A549 (cell line): ENCODE measurements around the gene NELFB. TPM values are rescaled to one million over a fixed set of nuclear protein-coding genes. Genes with fewer than 3 reads are reported as not detected.
A peak's percentile ranks its signal among the peaks of the same experiment; 100 is the strongest.

ENCODE experiments used
- ATAC-seq, 2 experiments: fragments of 200-7000 bp in 1 of 2; fragments of >200 bp in 1 of 2; cut with Nextera tagmentation in 1 of 2; cut with Tn5 transposase in 1 of 2; 3 replicates each; pipeline versions ENCODE4 v1.8.0 to v1.9.1; 2018 to 2020; ENCODE audit warnings: mild to moderate bottlenecking in 1 of 2, moderate library complexity in 1 of 2
- CTCF ChIA-PET: fragments of 300-600 bp; sonication (Branson Sonifier 250); formaldehyde crosslinking; extraction: SDS; loops from one replicate; lab custom pipeline; 2021; ENCODE audit warnings: antibody characterized with exemption, inconsistent platforms; lab: Yijun Ruan, JAX
- POLR2A ChIA-PET: fragments of 350-600 bp; formaldehyde crosslinking; extraction: SDS; loops from one replicate; lab custom pipeline; 2021; ENCODE audit warnings: antibody characterized with exemption, inconsistent platforms; lab: Yijun Ruan, JAX
- DNase-seq, 2 experiments: peaks; one replicate each; pipeline versions ENCODE4 v3.0.0 to v3.0.0-alpha.2; 2011 to 2016; ENCODE audit warnings: low read depth in 1 of 2, low spot score in 1 of 2
- FAIRE-seq: peaks from 2 replicates; lab custom pipeline; 2011; peaks lifted over from hg19 to GRCh38; lab: Jason Lieb, UNC
- H3K27ac ChIP-seq, 2 experiments: fragments of >200 bp; sonication (Bioruptor Twin); formaldehyde crosslinking; 3 replicates each; pipeline ENCODE4 v1.5.1; 2016 to 2017
- H3K4me1 ChIP-seq: fragments of >200 bp; sonication (Bioruptor Twin); formaldehyde crosslinking; 3 replicates; pipeline ENCODE4 v1.6.1; 2016
- H3K4me2 ChIP-seq: fragments of >200 bp; sonication (Bioruptor Twin); formaldehyde crosslinking; 3 replicates; pipeline ENCODE4 v1.6.1; 2016
- H3K4me3 ChIP-seq: fragments of >200 bp; sonication (Bioruptor Twin); formaldehyde crosslinking; 3 replicates; pipeline ENCODE4 v1.5.1; 2016
- H3K9me3 ChIP-seq: fragments of >200 bp; sonication (Bioruptor Twin); formaldehyde crosslinking; 3 replicates; pipeline ENCODE4 v1.6.1; 2016
- CBX8 ChIP-seq: fragments of 200-600 bp; sonication (generic); IDR thresholded peaks from 2 replicates; pipeline ENCODE4 v1.6.1; 2016
- CEBPB ChIP-seq, 2 experiments: fragments of >200 bp in 1 of 2; sonication (Bioruptor Twin) in 1 of 2; formaldehyde crosslinking in 1 of 2; IDR thresholded peaks; 2 replicates each; pipeline ENCODE4 v1.6.1; 2012 to 2016
- CHD4 ChIP-seq: fragments of 200-600 bp; sonication (generic); IDR thresholded peaks from 2 replicates; pipeline ENCODE4 v1.6.1; 2016; ENCODE audit warnings: antibody characterized with exemption, mild to moderate bottlenecking, borderline replicate concordance
- CTCF ChIP-seq: fragments of >200 bp; sonication (Bioruptor Twin); formaldehyde crosslinking; IDR thresholded peaks from 3 replicates; pipeline ENCODE4 v1.5.1; 2016
- GATA3 ChIP-seq: IDR thresholded peaks from 2 replicates; pipeline ENCODE4 v1.6.1; 2012; ENCODE audit warnings: borderline replicate concordance
- HOXA7 ChIP-seq: fragments of 250-450 bp; sonication (Bioruptor Pico); IDR thresholded peaks from 2 replicates; pipeline ENCODE4 v1.5.0; 2020; ENCODE audit warnings: mild to moderate bottlenecking, moderate library complexity
- JUN ChIP-seq, 2 experiments: fragments of >200 bp; sonication (Bioruptor Twin); formaldehyde crosslinking; IDR thresholded peaks; 2 replicates in 1 of 2; 3 replicates in 1 of 2; pipeline ENCODE4 v1.6.1; 2016 to 2017
- NPAS2 ChIP-seq: fragments of 250-450 bp; sonication (Bioruptor Pico); IDR thresholded peaks from 2 replicates; pipeline ENCODE4 v1.8.0; 2022; ENCODE audit warnings: mild to moderate bottlenecking, moderate library complexity, borderline replicate concordance
- NR3C1 ChIP-seq: fragments of >200 bp; sonication (Bioruptor Twin); formaldehyde crosslinking; IDR thresholded peaks from 3 replicates; pipeline ENCODE4 v1.6.1; 2017
- RCOR1 ChIP-seq: fragments of 150-350 bp; IDR thresholded peaks from 2 replicates; pipeline ENCODE4 v1.6.1; 2014; ENCODE audit warnings: antibody characterized with exemption, low read length, low read depth
- RFX5 ChIP-seq: fragments of 450-650 bp; IDR thresholded peaks from 2 replicates; pipeline ENCODE4 v1.7.1; 2014; ENCODE audit warnings: antibody characterized with exemption, mild to moderate bottlenecking, moderate library complexity
- RNF2 ChIP-seq: fragments of 200-600 bp; sonication (generic); IDR thresholded peaks from 2 replicates; pipeline ENCODE4 v1.6.1; 2016; ENCODE audit warnings: low read depth, mild to moderate bottlenecking, antibody characterized with exemption, moderate library complexity, borderline replicate concordance
- SMC3 ChIP-seq: fragments of >200 bp; sonication (Bioruptor Twin); formaldehyde crosslinking; IDR thresholded peaks from 3 replicates; pipeline ENCODE4 v1.6.1; 2018; ENCODE audit warnings: inconsistent platforms
- ZSCAN20 ChIP-seq: fragments of 250-450 bp; sonication (Bioruptor Pico); IDR thresholded peaks from 2 replicates; pipeline ENCODE4 v1.8.0; 2022; ENCODE audit warnings: mild to moderate bottlenecking, moderate library complexity
- WGBS: methylation state at CpG from one replicate; pipeline ENCODE4 v1.1.6; 2017; ENCODE audit errors: missing lambda C conversion rate; 5-methylcytosine and 5-hydroxymethylcytosine counted together
- polyA plus RNA-seq, 4 experiments: library from polyadenylated mRNA; depleted of rRNA in 3 of 4; stranded (reverse); fragments of >200 nt; fragmentation: RNase III in 1 of 4; extraction: RNeasy Plus Mini Kit Qiagen cat#74134 plus additional on column Dnase treatment in 1 of 4; gene quantifications; 2 replicates in 3 of 4; 3 replicates in 1 of 4; pipeline ENCODE4 v1.2.3, GENCODE V29; 2011 to 2017
- TF ChIP-seq, protein P1 (sequence below): fragments of >200 bp; sonication (Bioruptor Twin); formaldehyde crosslinking; IDR thresholded peaks from 2 replicates; pipeline ENCODE4 v1.6.1; 2016
- TF ChIP-seq, protein P2 (sequence below): fragments of 450-650 bp; IDR thresholded peaks from 2 replicates; pipeline ENCODE4 v1.6.1; 2014; ENCODE audit warnings: antibody characterized with exemption

Gene NELFB
- polyA plus RNA-seq, 2 of the 4 experiments (the other 2 are of a cell fraction), result 31.8 to 45.3 TPM

- TF ChIP-seq CHD4 (no peak), RFX5 (no peak)
Measured at GRCh38 chr9:137305798-137306065, 50.6 kb downstream of the NELFB start (continued).

DNA sequence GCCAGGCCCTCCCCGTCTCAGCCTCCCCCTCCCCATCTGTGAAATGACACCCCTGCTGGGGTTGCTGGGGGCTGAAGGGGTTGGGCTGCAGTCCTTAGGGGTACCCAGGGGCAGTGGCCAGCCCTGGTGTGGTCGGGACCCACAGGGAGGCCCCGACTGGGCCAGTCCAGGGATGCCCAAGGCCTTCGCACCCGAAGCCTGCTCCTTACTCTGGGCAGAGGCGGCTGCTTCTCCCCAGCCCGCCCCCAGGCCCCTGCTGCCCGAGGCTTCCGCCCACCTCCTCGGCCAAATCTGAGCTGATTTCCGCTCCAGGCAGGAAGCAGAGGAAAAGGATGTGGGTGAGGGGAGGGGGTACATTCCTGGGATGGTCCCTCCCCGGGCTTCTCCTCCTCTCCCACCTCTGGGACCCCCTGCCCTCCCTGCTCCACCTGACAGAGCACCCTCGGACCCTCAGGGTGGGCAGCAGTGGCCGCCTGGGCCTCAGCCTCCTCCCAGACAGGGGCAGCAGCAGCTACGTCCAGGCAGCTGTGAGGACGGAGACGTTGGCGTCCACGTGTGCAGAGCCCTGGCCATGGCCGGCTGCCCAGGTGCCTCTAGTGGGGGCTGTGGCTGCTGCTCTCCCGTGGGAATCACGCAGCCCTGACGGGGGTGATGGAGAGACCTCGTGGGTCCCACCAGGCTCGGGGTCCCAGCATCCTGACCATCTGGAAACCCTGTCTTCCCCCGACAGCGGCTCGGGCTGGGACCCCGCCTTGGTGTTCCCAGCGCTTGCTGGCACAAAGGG is 51.1 kb downstream of the NELFB start:
- H3K4me2 ChIP-seq, result no peak overlapping the region

DNA sequence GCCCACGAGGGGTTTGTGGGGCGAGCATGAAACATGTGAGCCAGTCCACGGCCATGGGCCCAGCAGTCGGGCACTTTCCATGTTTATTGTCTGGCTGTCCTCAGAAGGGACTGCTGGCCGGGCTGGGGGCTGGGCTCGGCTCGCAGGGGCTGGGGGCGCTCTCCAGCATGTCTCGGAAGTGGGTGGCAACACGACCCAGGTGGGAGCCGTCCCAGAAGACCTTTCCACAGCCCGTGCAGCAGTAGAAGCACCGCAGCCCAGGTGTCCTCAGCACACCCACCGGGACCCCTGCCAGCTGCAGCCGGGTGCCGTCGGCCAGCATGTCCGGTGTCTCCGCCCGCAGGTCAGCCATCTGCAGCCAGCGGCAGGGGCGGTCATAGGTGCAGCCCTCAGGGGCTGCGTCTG is 51.7 kb downstream of the NELFB start:
- Histone ChIP-seq H3K4me3 (no peak overlapping the region), H3K4me1 (peaks cover 23% of the 10 kb centered on the region; the same call in 2 of the 3 replicates), H3K4me2 (no peak overlapping the region), H3K9me3 (no peaks in the 10 kb centered on the region), H3K27ac (no peak overlapping the region)
- TF ChIP-seq CEBPB (IDR thresholded peaks at IDR 0.05) (no peak), JUN (IDR thresholded peaks at IDR 0.05) (no peak), RCOR1 (no peak), GATA3 (no peak), ZSCAN20 (CRISPR knock-in tag) (no peak)
- TF ChIP-seq, protein P1, sequence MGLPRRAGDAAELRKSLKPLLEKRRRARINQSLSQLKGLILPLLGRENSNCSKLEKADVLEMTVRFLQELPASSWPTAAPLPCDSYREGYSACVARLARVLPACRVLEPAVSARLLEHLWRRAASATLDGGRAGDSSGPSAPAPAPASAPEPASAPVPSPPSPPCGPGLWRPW, result no peak
- ChIA-PET CTCF (interaction anchor here (1.5 kb wide), 1 partner anchor 12 kb away, joined by 3 read pairs; no protein-coding TSS in a partner anchor), POLR2A (interaction anchor here (0.9 kb wide), 1 partner anchor 106 kb away, joined by 3 read pairs; the partner anchor contains the start of gene TPRN)
- ATAC-seq (no peak), FAIRE-seq (no peak), DNase-seq (no peak)
- 89% methylated on average over 9 of the region's 23 CpGs for WGBS

More for the DNA sequence above, 51.1 kb downstream of the NELFB start:
- no peak for ATAC-seq
- Histone ChIP-seq H3K4me3 (no peak overlapping the region), H3K27ac (peak overlapping the region in 1 of 2 experiments; percentile 30; a peak in 3 of 6 replicates), H3K9me3 (no peaks in the 10 kb centered on the region), H3K4me1 (peaks cover 21% of the 10 kb centered on the region)
- ChIA-PET CTCF (interaction anchor here (1.1 kb wide), 1 partner anchor 116 kb away, joined by 4 read pairs; the partner anchor contains the start of genes EXD3 and NOXA1), POLR2A (interaction anchor here (0.9 kb wide), 1 partner anchor 105 kb away, joined by 3 read pairs; the partner anchor contains the start of gene TPRN)
- DNase-seq, result no peak
- WGBS, result 87% methylated on average over 18 of the region's 30 CpGs
- no peak for FAIRE-seq
- TF ChIP-seq CTCF (no peak), RNF2 (no peak), GATA3 (no peak), NR3C1 (no peak), SMC3 (no peak)
- TF ChIP-seq, protein P2, sequence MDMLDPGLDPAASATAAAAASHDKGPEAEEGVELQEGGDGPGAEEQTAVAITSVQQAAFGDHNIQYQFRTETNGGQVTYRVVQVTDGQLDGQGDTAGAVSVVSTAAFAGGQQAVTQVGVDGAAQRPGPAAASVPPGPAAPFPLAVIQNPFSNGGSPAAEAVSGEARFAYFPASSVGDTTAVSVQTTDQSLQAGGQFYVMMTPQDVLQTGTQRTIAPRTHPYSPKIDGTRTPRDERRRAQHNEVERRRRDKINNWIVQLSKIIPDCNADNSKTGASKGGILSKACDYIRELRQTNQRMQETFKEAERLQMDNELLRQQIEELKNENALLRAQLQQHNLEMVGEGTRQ, result no peak

- ChIA-PET POLR2A (interaction anchor here (0.9 kb wide), 1 partner anchor 107 kb away, joined by 3 read pairs; the partner anchor contains the start of gene TPRN), CTCF (interaction anchor here (1.5 kb wide), 1 partner anchor 12 kb away, joined by 3 read pairs; no protein-coding TSS in a partner anchor)
- no peak overlapping the region for H3K27ac ChIP-seq
- DNase-seq, result no peak
- WGBS, result 84% methylated on average over 13 of the region's 30 CpGs
- ATAC-seq, result no peak
- no peak for FAIRE-seq
- H3K4me2 ChIP-seq, result no peak overlapping the region
- no peaks in the 10 kb centered on the region for H3K9me3 ChIP-seq
- no peak overlapping the region for H3K4me3 ChIP-seq
- H3K4me1 ChIP-seq, result peaks cover 27% of the 10 kb centered on the region; the same call in 2 of the 3 replicates
- TF ChIP-seq NPAS2 (CRISPR knock-in tag), result no peak
- no peak for TF ChIP-seq CBX8
- no peak for TF ChIP-seq HOXA7 (CRISPR knock-in tag)
- TF ChIP-seq, all 56 proteins: peak for 0
Measured at GRCh38 chr9:137307255-137308056, 52.3 kb downstream of the NELFB start.
